ENCODE results near the gene CYBC1. TPM values are rescaled to one million over a fixed set of nuclear protein-coding genes. Genes with fewer than 3 reads are reported as not detected.

Gene CYBC1
- total and polyA plus RNA-seq, 2 of the 8 experiments (the other 6 are each of a cell fraction or from before 2014, with no cell fraction given), result 74.6 to 81.4 TPM

DNA sequence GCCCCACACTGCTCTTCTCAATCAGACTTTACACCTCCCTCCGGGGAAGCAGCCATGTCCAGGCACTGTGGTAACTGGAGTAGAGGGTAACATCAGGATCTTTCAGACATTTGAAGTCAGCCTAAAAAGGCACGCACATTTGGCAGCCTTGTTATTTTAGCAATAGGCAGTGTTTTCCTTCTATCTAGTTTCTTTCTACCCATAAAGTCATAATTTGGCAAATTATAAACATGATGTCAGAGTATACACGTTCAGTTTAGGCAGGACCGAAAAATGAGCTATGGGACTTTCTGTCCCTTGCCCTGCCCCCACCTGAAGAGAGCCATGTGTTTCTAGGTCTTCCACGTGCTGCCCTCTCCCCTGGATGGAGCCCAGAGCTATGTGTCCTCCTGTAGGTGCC lies 29.1 kb upstream of the CYBC1 start:
- H4K8ac ChIP-seq (ENCODE audit: extremely low read depth, insufficient read depth, low read length), result peak overlapping the region; percentile 57; the same call in 1 of the 2 replicates
- H2AK5ac ChIP-seq (ENCODE audit: low read depth, low read length), result no peak overlapping the region
- DNase-seq (ENCODE audit: low read depth in 1 of 2, low spot score in 2 of 2) (no peak), FAIRE-seq (no peak)
- no peak overlapping the region for H2BK5ac ChIP-seq (ENCODE audit: low read depth, low read length)
- no peak overlapping the region for H3K4me3 ChIP-seq (ENCODE audit: extremely low read depth in 1 of 4, insufficient read depth in 2 of 4, low read depth in 3 of 4, low read length in 4 of 4)
- no peak overlapping the region for H2BK12ac ChIP-seq (ENCODE audit: low read depth, low read length)
- H4K5ac ChIP-seq (ENCODE audit: insufficient read length, low read depth, low read length), result no peak overlapping the region
- H3K56ac ChIP-seq (replicated peaks; ENCODE audit: insufficient read length, low read depth, low read length), result no peak overlapping the region
- H3K4me1 ChIP-seq (replicated peaks in 1 of 4; ENCODE audit: control insufficient read depth in 3 of 4, insufficient read depth in 4 of 4, low read length in 3 of 4), result no peaks in the 10 kb centered on the region
- H3K27ac ChIP-seq (ENCODE audit: low read depth, low read length), result no peak overlapping the region
- H3K18ac ChIP-seq (ENCODE audit: extremely low read depth, low read length), result no peak overlapping the region
- no peak overlapping the region for H2BK20ac ChIP-seq (ENCODE audit: low read length)
- H4K20me1 ChIP-seq (replicated peaks in 1 of 2; ENCODE audit: control insufficient read depth in 1 of 2, insufficient read depth in 2 of 2, low read length in 2 of 2), result peaks cover 2 to 4% of the 10 kb centered on the region in 2 experiments
- H3K9ac ChIP-seq (replicated peaks in 1 of 4; ENCODE audit: extremely low read depth in 1 of 4, low read depth in 3 of 4, low read length in 3 of 4), result no peak overlapping the region
- no peak overlapping the region for H2BK120ac ChIP-seq (replicated peaks; ENCODE audit: low read depth, low read length)
- H3K4me2 ChIP-seq (ENCODE audit: insufficient read depth in 1 of 2, low read depth in 2 of 2, low read length in 2 of 2), result no peak overlapping the region
- H3K79me1 ChIP-seq (ENCODE audit: low read depth, low read length), result no peaks in the 10 kb centered on the region
- H2BK15ac ChIP-seq (ENCODE audit: low read length), result no peak overlapping the region
- H3K23ac ChIP-seq (ENCODE audit: insufficient read length), result no peak overlapping the region
- H4K91ac ChIP-seq (replicated peaks; ENCODE audit: insufficient read length, low read length), result no peak overlapping the region
- H3K9me3 ChIP-seq (ENCODE audit: insufficient read depth in 2 of 2, low read depth in 1 of 2, low read length in 1 of 2), result no peaks in the 10 kb centered on the region
- 97% methylated on average over 5 of the region's 5 CpGs; no CpG with 5 or more reads in 1 of the 2 experiments for WGBS, 2 experiments (ENCODE audit: extremely low coverage in 1 of 2, insufficient coverage in 1 of 2, insufficient read length in 1 of 2, insufficient replicate concordance in 2 of 2, low coverage in 1 of 2, low lambda C conversion rate in 2 of 2, missing lambda C conversion rate in 1 of 2)
- H3K36me3 ChIP-seq (ENCODE audit: control insufficient read depth in 2 of 4, insufficient read depth in 4 of 4, low read length in 3 of 4), result peaks cover 14 to 39% (median 28%) of the 10 kb centered on the region in 4 experiments; a peak in 7 of 8 replicates
- CTCF ChIA-PET (ENCODE audit: partially characterized antibody), result interaction anchor here (0.5 to 2.0 kb wide), 7 partner anchors 10 to 80 kb away, joined by 3 to 7 read pairs (median 3); no protein-coding TSS in a partner anchor
- TF ChIP-seq RNF2 (IDR thresholded peaks at IDR 0.05; ENCODE audit: borderline replicate concordance, low read depth, low read length, missing control alignments, poor library complexity, severe bottlenecking), result no peak
- TF ChIP-seq RBBP5 (IDR thresholded peaks at IDR 0.05; ENCODE audit: borderline replicate concordance, low read depth, low read length), result no peak
- no peak for TF ChIP-seq GABPA (IDR thresholded peaks at IDR 0.05; ENCODE audit: borderline replicate concordance, insufficient read depth, low read length)
- no peak for TF ChIP-seq SP2 (IDR thresholded peaks at IDR 0.05; ENCODE audit: low read length)
- TF ChIP-seq CTBP2 (IDR thresholded peaks at IDR 0.05; ENCODE audit: borderline replicate concordance, insufficient read depth, insufficient read length, low read length), result no peak
- no peak for TF ChIP-seq TCF12 (IDR thresholded peaks at IDR 0.05; ENCODE audit: low read depth, low read length)
- no peak for TF ChIP-seq JUND (IDR thresholded peaks at IDR 0.05; ENCODE audit: low read length)
- TF ChIP-seq TEAD4 (IDR thresholded peaks at IDR 0.05; ENCODE audit: low read depth, low read length), result no peak
- H3K23me2 ChIP-seq (ENCODE audit: low read depth, low read length), result no peaks in the 10 kb centered on the region
- no peaks in the 10 kb centered on the region for H3K27me3 ChIP-seq (replicated peaks in 1 of 4; ENCODE audit: control insufficient read depth in 3 of 4, extremely low read depth in 1 of 4, insufficient read depth in 3 of 4, low read length in 3 of 4)
- H3K4ac ChIP-seq (replicated peaks; ENCODE audit: insufficient read length, low read depth, low read length), result no peak overlapping the region
- no peaks in the 10 kb centered on the region for H3K79me2 ChIP-seq (ENCODE audit: control insufficient read depth in 1 of 2, insufficient read depth in 2 of 2, low read length in 2 of 2)
- POLR2A ChIA-PET (ENCODE audit: partially characterized antibody), result interaction anchor here (2.4 kb wide), 1 partner anchor 12 kb away, joined by 7 read pairs; no protein-coding TSS in a partner anchor
- no peak overlapping the region for H2AFZ ChIP-seq (ENCODE audit: low read length)
- no peak overlapping the region for H3K14ac ChIP-seq (ENCODE audit: insufficient read length)

All from H1 (cell line).